Neural cell (in vitro differentiated cells): ENCODE data around the gene TBC1D10A. TPM values are rescaled to one million over a fixed set of nuclear protein-coding genes. Genes with fewer than 3 reads are reported as not detected.

ENCODE experiments used
- H2AFZ ChIP-seq: fragments of 200-600, 300-800 bp; sonication (generic), shearing (Covaris generic); 2 replicates; pipeline ENCODE4 v1.6.0; 2014; ENCODE audit warnings: low read depth, mild to moderate bottlenecking, antibody characterized with exemption, low read length, moderate library complexity
- H3F3A ChIP-seq: fragments of 200-600 bp; shearing (Covaris generic); 2 replicates; pipeline ENCODE4 v1.6.1; 2016; ENCODE audit warnings: mild to moderate bottlenecking, moderate library complexity, mixed read lengths, antibody characterized with exemption, low read length; ENCODE audit not compliant: insufficient read depth, poor library complexity, severe bottlenecking
- H3K27ac ChIP-seq: fragments of 200-600, 300-800 bp; sonication (generic), shearing (Covaris generic); 2 replicates; pipeline ENCODE4 v1.5.1; 2014; ENCODE audit warnings: mild to moderate bottlenecking, low read length, moderate library complexity
- H3K27me3 ChIP-seq: fragments of 300-800, 200-600 bp; sonication (generic), shearing (Covaris generic); 2 replicates; pipeline ENCODE4 v1.6.0; 2014; ENCODE audit warnings: mild to moderate bottlenecking, low read depth, low read length, moderate library complexity; ENCODE audit not compliant: insufficient read depth
- H3K36me3 ChIP-seq: fragments of 300-800, 200-600 bp; sonication (generic), shearing (Covaris generic); 2 replicates; pipeline ENCODE4 v1.5.1; 2014; ENCODE audit warnings: mild to moderate bottlenecking, antibody characterized with exemption, low read length, moderate library complexity; ENCODE audit not compliant: insufficient read depth
- H3K4me2 ChIP-seq: fragments of 300-800, 200-600 bp; sonication (generic), shearing (Covaris generic); 2 replicates; pipeline ENCODE4 v1.6.0; 2014; ENCODE audit warnings: mild to moderate bottlenecking, low read length
- H3K4me3 ChIP-seq: fragments of 300-800, 200-600 bp; sonication (generic), shearing (Covaris generic); 2 replicates; pipeline ENCODE4 v1.5.1; 2014; ENCODE audit warnings: mild to moderate bottlenecking, low read length, moderate library complexity
- H3K79me2 ChIP-seq: fragments of 200-600 bp; shearing (Covaris generic); replicated peaks from 2 replicates; pipeline ENCODE4 v1.6.0; 2014; ENCODE audit warnings: mild to moderate bottlenecking, low read length, moderate library complexity; ENCODE audit not compliant: insufficient read depth
- H3K9ac ChIP-seq: fragments of 300-800, 200-600 bp; sonication (generic), shearing (Covaris generic); 2 replicates; pipeline ENCODE4 v1.6.1; 2016; ENCODE audit warnings: mild to moderate bottlenecking, low read length, mixed read lengths
- H3K9me2 ChIP-seq: fragments of 200-600 bp; shearing (Covaris generic); 2 replicates; pipeline ENCODE4 v1.6.1; 2016; ENCODE audit warnings: mild to moderate bottlenecking, low read length, mixed read lengths; ENCODE audit not compliant: insufficient read depth
- H3K9me3 ChIP-seq: fragments of 200-600, 300-800 bp; sonication (generic), shearing (Covaris generic); 2 replicates; pipeline ENCODE4 v1.6.1; 2016; ENCODE audit warnings: mild to moderate bottlenecking, mixed run types, low read length, moderate library complexity, mixed read lengths
- H4K20me1 ChIP-seq: fragments of 200-600 bp; shearing (Covaris generic); 2 replicates; pipeline ENCODE4 v1.6.1; 2016; ENCODE audit warnings: mild to moderate bottlenecking, mixed run types; ENCODE audit not compliant: insufficient read depth
- EP300 ChIP-seq: fragments of 450-650 bp; conservative IDR thresholded peaks from 2 replicates; pipeline ENCODE4 v1.6.1; 2014; ENCODE audit warnings: antibody characterized with exemption, mild to moderate bottlenecking, moderate library complexity; ENCODE audit not compliant: poor library complexity, severe bottlenecking
- EZH2 ChIP-seq: fragments of 200-600, 300-800 bp; shearing (Covaris generic), sonication (generic); IDR thresholded peaks from 2 replicates; pipeline ENCODE4 v1.6.1; 2014; ENCODE audit warnings: antibody characterized with exemption, low read length, borderline replicate concordance, mild to moderate bottlenecking; ENCODE audit not compliant: insufficient read depth, poor library complexity, severe bottlenecking
- MXI1 ChIP-seq: fragments of 450-650 bp; conservative IDR thresholded peaks from 2 replicates; pipeline ENCODE4 v1.6.1; 2014; ENCODE audit warnings: antibody characterized with exemption, mild to moderate bottlenecking; ENCODE audit not compliant: poor library complexity, severe bottlenecking
- POLR2AphosphoS5 ChIP-seq: IDR thresholded peaks from 2 replicates; pipeline ENCODE4 v1.6.1; 2012
- RAD21 ChIP-seq: fragments of 450-650 bp; conservative IDR thresholded peaks from 2 replicates; pipeline ENCODE4 v1.6.1; 2014; ENCODE audit warnings: antibody characterized with exemption, mild to moderate bottlenecking, moderate library complexity
- SMC3 ChIP-seq: fragments of 450-650 bp; conservative IDR thresholded peaks from 2 replicates; pipeline ENCODE4 v1.6.1; 2014; ENCODE audit warnings: antibody characterized with exemption, mild to moderate bottlenecking, moderate library complexity; ENCODE audit not compliant: poor library complexity
- TAF1 ChIP-seq: IDR thresholded peaks from 2 replicates; pipeline ENCODE4 v1.6.1; 2012; ENCODE audit warnings: low read depth
- polyA plus RNA-seq: library from polyadenylated mRNA; depleted of rRNA; stranded (reverse); fragments of >200 nt; gene quantifications from 2 replicates; pipeline ENCODE4 v1.2.3, GENCODE V29; 2014
- TF ChIP-seq, protein P1 (sequence below): IDR thresholded peaks from 2 replicates; pipeline ENCODE4 v1.6.1; 2012; ENCODE audit warnings: borderline replicate concordance
- TF ChIP-seq, protein P2 (sequence below): fragments of 450-650 bp; IDR thresholded peaks from 2 replicates; pipeline ENCODE4 v1.5.1; 2014; ENCODE audit warnings: antibody characterized with exemption, mild to moderate bottlenecking, moderate library complexity; ENCODE audit not compliant: poor library complexity, severe bottlenecking

Gene TBC1D10A
- polyA plus RNA-seq, 1 donor from 2014 or later = 11.9 TPM

DNA sequence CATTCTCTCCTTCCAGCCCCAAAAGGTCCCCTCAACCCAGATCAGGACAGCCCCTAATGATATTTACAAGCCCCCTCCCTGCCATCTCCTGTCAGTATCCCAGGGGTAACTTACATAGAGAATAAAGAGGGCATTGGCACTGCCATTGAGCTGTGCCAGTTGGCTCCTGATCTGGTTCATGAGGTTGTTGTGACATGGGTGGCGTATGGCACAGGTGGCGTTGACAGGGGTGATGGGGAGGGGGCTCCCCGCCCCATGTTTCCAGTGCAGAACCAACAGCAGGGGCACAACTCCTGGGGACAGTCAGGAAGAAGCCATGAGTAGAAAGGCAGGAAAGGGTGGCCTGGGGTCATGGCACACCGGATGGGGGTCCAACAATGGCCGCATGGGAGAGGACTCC is 82.1 kb downstream of the TBC1D10A start:
- Histone ChIP-seq H3K36me3 (no peaks in the 10 kb centered on the region), H3K4me2 (no peak overlapping the region), H3K9me2 (no peaks in the 10 kb centered on the region), H3K9ac (no peak overlapping the region), H3F3A (no peaks in the 10 kb centered on the region), H2AFZ (no peak overlapping the region), H3K27me3 (peaks cover 17% of the 10 kb centered on the region), H3K79me2 (no peaks in the 10 kb centered on the region), H4K20me1 (no peaks in the 10 kb centered on the region), H3K9me3 (no peaks in the 10 kb centered on the region), H3K27ac (no peak overlapping the region), H3K4me3 (no peak overlapping the region)
- TF ChIP-seq SMC3 = no peak
- no peak for TF ChIP-seq POLR2AphosphoS5

DNA sequence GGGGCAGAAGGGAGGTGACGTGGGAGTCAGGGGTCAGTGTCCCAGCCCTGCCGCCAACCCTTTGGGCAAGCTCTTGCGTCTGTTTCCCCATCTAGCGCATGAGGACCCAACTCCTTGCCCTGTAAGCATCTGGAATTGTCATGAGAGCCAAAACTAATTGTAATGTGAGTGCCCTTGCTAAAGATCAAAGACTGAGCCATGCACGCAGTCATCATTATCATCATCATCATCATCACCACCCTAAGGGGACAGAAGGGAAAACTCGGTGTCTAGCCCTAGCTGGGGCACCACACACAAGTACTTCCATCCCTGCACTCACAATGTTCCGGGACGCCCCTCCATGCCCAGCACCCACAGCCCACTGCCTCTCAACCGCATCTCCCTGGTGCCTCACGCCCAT is 82.7 kb downstream of the TBC1D10A start:
- H3K4me3 ChIP-seq = no peak overlapping the region
- H2AFZ ChIP-seq = no peak overlapping the region
- H3K79me2 ChIP-seq = no peaks in the 10 kb centered on the region
- H3K36me3 ChIP-seq = no peaks in the 10 kb centered on the region
- peaks cover 17% of the 10 kb centered on the region for H3K27me3 ChIP-seq
- no peak overlapping the region for H3K9ac ChIP-seq
- no peaks in the 10 kb centered on the region for H4K20me1 ChIP-seq
- no peak overlapping the region for H3K4me2 ChIP-seq
- H3K9me3 ChIP-seq = no peaks in the 10 kb centered on the region
- no peaks in the 10 kb centered on the region for H3F3A ChIP-seq
- H3K9me2 ChIP-seq = no peaks in the 10 kb centered on the region
- TF ChIP-seq TAF1 = no peak
- TF ChIP-seq SMC3 = no peak
- TF ChIP-seq POLR2AphosphoS5 = no peak
- TF ChIP-seq, protein P1, sequence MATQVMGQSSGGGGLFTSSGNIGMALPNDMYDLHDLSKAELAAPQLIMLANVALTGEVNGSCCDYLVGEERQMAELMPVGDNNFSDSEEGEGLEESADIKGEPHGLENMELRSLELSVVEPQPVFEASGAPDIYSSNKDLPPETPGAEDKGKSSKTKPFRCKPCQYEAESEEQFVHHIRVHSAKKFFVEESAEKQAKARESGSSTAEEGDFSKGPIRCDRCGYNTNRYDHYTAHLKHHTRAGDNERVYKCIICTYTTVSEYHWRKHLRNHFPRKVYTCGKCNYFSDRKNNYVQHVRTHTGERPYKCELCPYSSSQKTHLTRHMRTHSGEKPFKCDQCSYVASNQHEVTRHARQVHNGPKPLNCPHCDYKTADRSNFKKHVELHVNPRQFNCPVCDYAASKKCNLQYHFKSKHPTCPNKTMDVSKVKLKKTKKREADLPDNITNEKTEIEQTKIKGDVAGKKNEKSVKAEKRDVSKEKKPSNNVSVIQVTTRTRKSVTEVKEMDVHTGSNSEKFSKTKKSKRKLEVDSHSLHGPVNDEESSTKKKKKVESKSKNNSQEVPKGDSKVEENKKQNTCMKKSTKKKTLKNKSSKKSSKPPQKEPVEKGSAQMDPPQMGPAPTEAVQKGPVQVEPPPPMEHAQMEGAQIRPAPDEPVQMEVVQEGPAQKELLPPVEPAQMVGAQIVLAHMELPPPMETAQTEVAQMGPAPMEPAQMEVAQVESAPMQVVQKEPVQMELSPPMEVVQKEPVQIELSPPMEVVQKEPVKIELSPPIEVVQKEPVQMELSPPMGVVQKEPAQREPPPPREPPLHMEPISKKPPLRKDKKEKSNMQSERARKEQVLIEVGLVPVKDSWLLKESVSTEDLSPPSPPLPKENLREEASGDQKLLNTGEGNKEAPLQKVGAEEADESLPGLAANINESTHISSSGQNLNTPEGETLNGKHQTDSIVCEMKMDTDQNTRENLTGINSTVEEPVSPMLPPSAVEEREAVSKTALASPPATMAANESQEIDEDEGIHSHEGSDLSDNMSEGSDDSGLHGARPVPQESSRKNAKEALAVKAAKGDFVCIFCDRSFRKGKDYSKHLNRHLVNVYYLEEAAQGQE = no peak
- H3K27ac ChIP-seq = no peak overlapping the region

DNA sequence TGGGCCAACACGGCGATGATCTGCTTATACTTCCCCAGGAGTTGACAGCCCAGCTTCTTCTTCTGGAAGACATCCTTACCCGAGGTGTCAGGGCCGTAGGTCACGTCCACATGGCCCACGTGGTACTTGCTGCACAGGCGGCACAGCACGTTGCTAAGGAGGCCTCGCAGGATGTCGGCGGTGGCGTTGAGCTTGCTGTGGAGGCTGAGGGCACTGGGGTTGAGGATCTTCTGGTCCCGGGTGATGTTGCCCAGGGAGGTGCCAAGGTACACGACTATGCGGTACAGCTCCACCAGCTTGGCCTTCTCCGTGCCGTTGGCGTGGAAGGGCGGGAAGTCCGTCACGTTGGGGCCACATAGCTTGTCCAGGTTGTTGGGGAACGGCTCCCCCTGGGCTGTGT is 83.1 kb downstream of the TBC1D10A start:
- Histone ChIP-seq H3K9me2 (no peaks in the 10 kb centered on the region), H4K20me1 (no peaks in the 10 kb centered on the region), H3K79me2 (no peaks in the 10 kb centered on the region), H3K4me2 (no peak overlapping the region), H3K27ac (no peak overlapping the region), H3F3A (no peaks in the 10 kb centered on the region), H3K27me3 (peaks cover 17% of the 10 kb centered on the region), H3K36me3 (no peaks in the 10 kb centered on the region), H3K4me3 (no peak overlapping the region), H2AFZ (no peak overlapping the region), H3K9me3 (no peaks in the 10 kb centered on the region), H3K9ac (no peak overlapping the region)
- TF ChIP-seq RAD21 (no peak), EZH2 (no peak), EP300 (no peak), MXI1 (no peak), SMC3 (no peak), TAF1 (no peak), POLR2AphosphoS5 (no peak)
- TF ChIP-seq, protein P2, sequence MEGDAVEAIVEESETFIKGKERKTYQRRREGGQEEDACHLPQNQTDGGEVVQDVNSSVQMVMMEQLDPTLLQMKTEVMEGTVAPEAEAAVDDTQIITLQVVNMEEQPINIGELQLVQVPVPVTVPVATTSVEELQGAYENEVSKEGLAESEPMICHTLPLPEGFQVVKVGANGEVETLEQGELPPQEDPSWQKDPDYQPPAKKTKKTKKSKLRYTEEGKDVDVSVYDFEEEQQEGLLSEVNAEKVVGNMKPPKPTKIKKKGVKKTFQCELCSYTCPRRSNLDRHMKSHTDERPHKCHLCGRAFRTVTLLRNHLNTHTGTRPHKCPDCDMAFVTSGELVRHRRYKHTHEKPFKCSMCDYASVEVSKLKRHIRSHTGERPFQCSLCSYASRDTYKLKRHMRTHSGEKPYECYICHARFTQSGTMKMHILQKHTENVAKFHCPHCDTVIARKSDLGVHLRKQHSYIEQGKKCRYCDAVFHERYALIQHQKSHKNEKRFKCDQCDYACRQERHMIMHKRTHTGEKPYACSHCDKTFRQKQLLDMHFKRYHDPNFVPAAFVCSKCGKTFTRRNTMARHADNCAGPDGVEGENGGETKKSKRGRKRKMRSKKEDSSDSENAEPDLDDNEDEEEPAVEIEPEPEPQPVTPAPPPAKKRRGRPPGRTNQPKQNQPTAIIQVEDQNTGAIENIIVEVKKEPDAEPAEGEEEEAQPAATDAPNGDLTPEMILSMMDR = no peak
- TF ChIP-seq, protein P1 = no peak
